Chondrocyte (in vitro differentiated cells): ENCODE measurements around the gene KLF7. TPM values are rescaled to one million over a fixed set of nuclear protein-coding genes. Genes with fewer than 3 reads are reported as not detected.

Source experiments
- DNase-seq: peaks from one replicate; pipeline ENCODE4 v3.0.0; 2021; ENCODE audit warnings: mixed read lengths, low spot score
- H3K27ac Mint-ChIP-seq: one replicate; pipeline ENCODE4 v1.8.0; 2021; ENCODE audit warnings: mild to moderate bottlenecking, moderate library complexity, mixed read lengths; ENCODE audit not compliant: unreplicated experiment
- H3K27me3 Mint-ChIP-seq: 2 replicates; pipeline ENCODE4 v1.8.0; 2021; ENCODE audit warnings: low read depth, mixed read lengths
- H3K36me3 Mint-ChIP-seq: 2 replicates; pipeline ENCODE4 v1.8.0; 2021; ENCODE audit warnings: low read depth, mixed read lengths
- H3K4me1 Mint-ChIP-seq: 2 replicates; pipeline ENCODE4 v1.8.0; 2021; ENCODE audit warnings: low read depth, mild to moderate bottlenecking, mixed read lengths
- H3K4me3 Mint-ChIP-seq: one replicate; pipeline ENCODE4 v1.8.0; 2021; ENCODE audit warnings: mild to moderate bottlenecking, moderate library complexity, mixed read lengths; ENCODE audit not compliant: unreplicated experiment
- H3K9me3 Mint-ChIP-seq: 2 replicates; pipeline ENCODE4 v1.8.0; 2021; ENCODE audit warnings: low read depth, mixed read lengths
- total RNA-seq: library from RNA; stranded (reverse); gene quantifications from 3 replicates; pipeline ENCODE4 v1.2.1, GENCODE V29; 2021
- TF ChIP-seq, protein P1 (sequence below): fragments of 200-600 bp; sonication (generic); IDR thresholded peaks from 2 replicates; pipeline ENCODE4 v1.5.0; 2021; ENCODE audit warnings: antibody characterized with exemption, mild to moderate bottlenecking, moderate library complexity

KLF7 gene
- total RNA-seq, 1 donor from 2014 or later, result 38.5 TPM

GRCh38 chr2:207136874-207137273, 28.9 kb downstream of the KLF7 start:
- Mint-ChIP-seq H3K4me3 (no peak overlapping the region), H3K27me3 (no peaks in the 10 kb centered on the region), H3K27ac (peak overlapping the region; percentile 85), H3K4me1 (peaks cover 94% of the 10 kb centered on the region), H3K36me3 (peaks cover 5% of the 10 kb centered on the region), H3K9me3 (no peaks in the 10 kb centered on the region)
- DNase-seq, result no peak
- TF ChIP-seq, protein P1, sequence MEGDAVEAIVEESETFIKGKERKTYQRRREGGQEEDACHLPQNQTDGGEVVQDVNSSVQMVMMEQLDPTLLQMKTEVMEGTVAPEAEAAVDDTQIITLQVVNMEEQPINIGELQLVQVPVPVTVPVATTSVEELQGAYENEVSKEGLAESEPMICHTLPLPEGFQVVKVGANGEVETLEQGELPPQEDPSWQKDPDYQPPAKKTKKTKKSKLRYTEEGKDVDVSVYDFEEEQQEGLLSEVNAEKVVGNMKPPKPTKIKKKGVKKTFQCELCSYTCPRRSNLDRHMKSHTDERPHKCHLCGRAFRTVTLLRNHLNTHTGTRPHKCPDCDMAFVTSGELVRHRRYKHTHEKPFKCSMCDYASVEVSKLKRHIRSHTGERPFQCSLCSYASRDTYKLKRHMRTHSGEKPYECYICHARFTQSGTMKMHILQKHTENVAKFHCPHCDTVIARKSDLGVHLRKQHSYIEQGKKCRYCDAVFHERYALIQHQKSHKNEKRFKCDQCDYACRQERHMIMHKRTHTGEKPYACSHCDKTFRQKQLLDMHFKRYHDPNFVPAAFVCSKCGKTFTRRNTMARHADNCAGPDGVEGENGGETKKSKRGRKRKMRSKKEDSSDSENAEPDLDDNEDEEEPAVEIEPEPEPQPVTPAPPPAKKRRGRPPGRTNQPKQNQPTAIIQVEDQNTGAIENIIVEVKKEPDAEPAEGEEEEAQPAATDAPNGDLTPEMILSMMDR, result no peak

DNA sequence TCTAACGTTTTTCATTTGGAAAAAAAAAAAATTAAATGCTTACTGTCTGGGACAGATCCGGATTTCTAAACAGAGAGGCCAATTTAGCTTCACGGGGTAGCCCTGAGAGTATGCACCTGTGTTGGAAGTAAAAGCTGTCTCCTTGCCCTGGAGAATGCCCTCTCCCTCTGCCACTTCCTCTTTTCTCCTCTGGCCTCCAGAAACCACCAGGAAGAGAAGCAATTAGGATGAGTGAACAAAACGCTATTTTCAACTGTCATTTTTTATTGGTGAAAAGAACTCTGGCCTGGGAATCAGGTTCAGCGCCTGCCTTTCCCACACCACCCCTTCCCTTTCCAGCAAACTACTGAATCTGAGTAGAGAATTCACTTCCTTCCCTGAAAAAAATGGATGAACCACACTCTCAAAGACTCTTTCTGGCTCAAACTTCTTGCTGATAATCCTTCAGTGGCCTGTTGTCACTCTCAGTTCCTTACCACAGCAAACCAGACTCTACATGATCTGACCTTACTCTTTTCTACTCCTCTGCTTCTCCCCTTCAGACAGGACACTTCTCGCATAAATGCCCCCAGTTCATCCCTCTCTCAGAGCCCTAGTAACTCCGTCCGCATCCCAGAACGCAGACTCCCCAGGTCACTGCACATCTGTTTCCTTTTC, 29.8 kb downstream of the KLF7 start:
- H3K27me3 Mint-ChIP-seq, result no peaks in the 10 kb centered on the region
- peaks cover 94% of the 10 kb centered on the region for H3K4me1 Mint-ChIP-seq
- H3K27ac Mint-ChIP-seq, result peak overlapping the region; percentile 85
- no peak for DNase-seq
- no peak overlapping the region for H3K4me3 Mint-ChIP-seq
- TF ChIP-seq, protein P1, result no peak
- H3K36me3 Mint-ChIP-seq, result peaks cover 5% of the 10 kb centered on the region
- H3K9me3 Mint-ChIP-seq, result no peaks in the 10 kb centered on the region

DNA sequence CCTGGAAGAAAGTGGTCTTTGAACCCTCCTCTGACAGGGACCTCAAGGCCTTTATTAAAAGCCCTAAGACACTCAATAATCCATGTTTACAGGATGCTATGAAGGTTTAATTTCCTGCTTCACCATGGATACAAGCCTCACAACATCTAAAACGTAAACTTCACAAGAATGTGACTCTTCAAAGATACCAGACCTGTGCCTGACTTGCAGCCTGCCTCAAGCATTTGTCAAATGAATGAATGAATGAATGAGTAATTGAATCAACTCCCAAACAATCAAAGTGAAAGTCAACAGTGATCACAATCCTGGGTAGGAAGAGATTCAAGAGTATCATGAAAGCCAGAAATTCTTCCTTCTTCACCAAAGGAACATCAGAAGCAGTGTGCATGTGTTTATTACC, 30.4 kb downstream of the KLF7 start:
- no peak for DNase-seq
- TF ChIP-seq, protein P1, result no peak
- peaks cover 92% of the 10 kb centered on the region for H3K4me1 Mint-ChIP-seq
- H3K27ac Mint-ChIP-seq, result peak overlapping the region; percentile 85
- H3K36me3 Mint-ChIP-seq, result peaks cover 5% of the 10 kb centered on the region
- H3K27me3 Mint-ChIP-seq, result no peaks in the 10 kb centered on the region
- H3K9me3 Mint-ChIP-seq, result no peaks in the 10 kb centered on the region
- no peak overlapping the region for H3K4me3 Mint-ChIP-seq

- DNase-seq, result no peak
- Mint-ChIP-seq H3K27me3 (no peaks in the 10 kb centered on the region), H3K4me3 (peak overlapping the region; percentile 47), H3K9me3 (no peaks in the 10 kb centered on the region), H3K27ac (peak overlapping the region; percentile 91), H3K4me1 (peaks cover 95% of the 10 kb centered on the region), H3K36me3 (peaks cover 8% of the 10 kb centered on the region)
- TF ChIP-seq, protein P1, result no peak
These were observed 31.8 kb downstream of the KLF7 start for GRCh38 chr2:207133820-207134519.

DNA sequence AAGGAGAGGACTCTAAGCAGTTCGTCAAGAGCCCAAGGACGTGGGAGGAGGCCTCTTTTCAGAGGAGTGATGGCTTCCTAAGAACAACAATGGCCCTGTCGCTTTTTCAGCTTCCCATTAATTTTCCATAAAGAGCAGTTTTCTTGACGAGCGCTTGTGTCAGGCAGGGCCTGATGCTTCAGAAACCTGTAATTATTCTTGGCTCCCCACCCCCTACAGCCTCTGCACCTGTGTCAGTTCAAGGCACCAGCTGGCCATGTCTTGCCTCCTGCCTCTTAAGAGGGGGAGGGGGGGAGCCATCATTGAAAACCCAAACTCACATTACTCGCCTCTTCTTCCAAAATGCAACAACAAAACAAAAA, 32.3 kb downstream of the KLF7 start:
- no peak for DNase-seq
- H3K36me3 Mint-ChIP-seq, result peaks cover 5% of the 10 kb centered on the region
- H3K4me1 Mint-ChIP-seq, result peaks cover 95% of the 10 kb centered on the region
- peak overlapping the region; percentile 91 for H3K27ac Mint-ChIP-seq
- TF ChIP-seq, protein P1, result no peak
- H3K4me3 Mint-ChIP-seq, result peak overlapping the region; percentile 47
- no peaks in the 10 kb centered on the region for H3K9me3 Mint-ChIP-seq
- H3K27me3 Mint-ChIP-seq, result no peaks in the 10 kb centered on the region
